IMR-90 (cell line): ENCODE data around the gene FAM184A. TPM values are rescaled to one million over a fixed set of nuclear protein-coding genes. Genes with fewer than 3 reads are reported as not detected.

Source experiments
- ATAC-seq: fragments of 200-7000 bp; cut with Tn5 transposase; 2 replicates; pipeline ENCODE4 v1.9.1; 2020; ENCODE audit warnings: low read depth, mild to moderate bottlenecking, moderate library complexity
- BruUV-seq: library from RNA; stranded (reverse); fragments of 400-500 nt; replicated peaks from 2 replicates; lab custom pipeline; 2021; lab: Mats Ljungman, UMichigan
- CTCF ChIA-PET: fragments of 300-600 bp; formaldehyde crosslinking; extraction: SDS; loops from one replicate; lab custom pipeline; 2021; ENCODE audit warnings: antibody characterized with exemption; lab: Yijun Ruan, JAX
- POLR2A ChIA-PET: fragments of 300-600 bp; sonication (Branson Sonifier 250); formaldehyde crosslinking; loops from one replicate; lab custom pipeline; 2022; ENCODE audit warnings: antibody characterized with exemption; ENCODE audit not compliant: unreplicated experiment; lab: Charles Lee
- DNase-seq: peaks from one replicate; pipeline ENCODE4 v3.0.0; 2013
- H2AFZ ChIP-seq: replicated peaks from 2 replicates; pipeline ENCODE3; 2013; ENCODE audit warnings: low read length, mild to moderate bottlenecking; ENCODE audit not compliant: poor library complexity
- H2AK5ac ChIP-seq: 2 replicates; pipeline ENCODE4 v1.6.1; 2013; ENCODE audit warnings: low read depth, low read length, inconsistent platforms
- H2AK9ac ChIP-seq: replicated peaks from 2 replicates; pipeline ENCODE3; 2013; ENCODE audit warnings: mild to moderate bottlenecking, low read depth, low read length, moderate library complexity; ENCODE audit not compliant: poor library complexity
- H2BK120ac ChIP-seq: 2 replicates; pipeline ENCODE4 v1.6.1; 2013; ENCODE audit warnings: low read depth, low read length, inconsistent platforms
- H2BK15ac ChIP-seq: 3 replicates; pipeline ENCODE4 v1.6.1; 2013; ENCODE audit warnings: low read depth, low read length, inconsistent platforms
- H2BK20ac ChIP-seq: 2 replicates; pipeline ENCODE4 v1.6.1; 2013; ENCODE audit warnings: low read depth, mild to moderate bottlenecking, inconsistent platforms, low read length, moderate library complexity
- H2BK5ac ChIP-seq: 2 replicates; pipeline ENCODE4 v1.6.1; 2013; ENCODE audit warnings: mild to moderate bottlenecking, low read depth, low read length, inconsistent platforms; ENCODE audit not compliant: poor library complexity, severe bottlenecking
- H3K14ac ChIP-seq: replicated peaks from 2 replicates; pipeline ENCODE4 v1.6.1; 2013; ENCODE audit warnings: low read depth, low read length, inconsistent platforms
- H3K18ac ChIP-seq: 2 replicates; pipeline ENCODE4 v1.6.1; 2013; ENCODE audit warnings: low read depth, low read length, control low read depth
- H3K23ac ChIP-seq: 2 replicates; pipeline ENCODE4 v1.6.1; 2013; ENCODE audit warnings: low read depth, low read length, inconsistent platforms
- H3K27ac ChIP-seq: 2 replicates; pipeline ENCODE4 v1.5.1; 2013; ENCODE audit warnings: mild to moderate bottlenecking, control low read depth, low read length; ENCODE audit not compliant: insufficient read depth
- H3K27me3 ChIP-seq: 2 replicates; pipeline ENCODE4 v1.6.1; 2013; ENCODE audit warnings: low read length; ENCODE audit not compliant: control insufficient read depth, insufficient read depth
- H3K36me3 ChIP-seq: 2 replicates; pipeline ENCODE4 v1.6.1; 2013; ENCODE audit warnings: low read length, mixed read lengths; ENCODE audit not compliant: control insufficient read depth, insufficient read depth
- H3K4ac ChIP-seq: 2 replicates; pipeline ENCODE4 v1.6.1; 2013; ENCODE audit warnings: low read depth, low read length, inconsistent platforms
- H3K4me1 ChIP-seq: 2 replicates; pipeline ENCODE4 v1.6.1; 2013; ENCODE audit warnings: low read length, mixed read lengths; ENCODE audit not compliant: control insufficient read depth, insufficient read depth
- H3K4me2 ChIP-seq: 2 replicates; pipeline ENCODE4 v1.6.1; 2013; ENCODE audit warnings: low read depth, mild to moderate bottlenecking, control low read depth, low read length, moderate library complexity
- H3K4me3 ChIP-seq: 2 replicates; pipeline ENCODE4 v1.5.1; 2013; ENCODE audit warnings: low read depth, mild to moderate bottlenecking, control low read depth, low read length, moderate library complexity; ENCODE audit not compliant: insufficient read depth
- H3K56ac ChIP-seq: 2 replicates; pipeline ENCODE4 v1.6.1; 2013; ENCODE audit warnings: low read length, inconsistent platforms; ENCODE audit not compliant: insufficient read depth; ENCODE audit errors: extremely low read depth
- H3K79me1 ChIP-seq, 2 experiments: 2 replicates each; pipeline ENCODE4 v1.6.1; 2013; ENCODE audit warnings: low read length in 2 of 2, inconsistent platforms in 1 of 2, low read depth in 1 of 2
- H3K9ac ChIP-seq: 2 replicates; pipeline ENCODE4 v1.6.1; 2013; ENCODE audit warnings: low read depth, low read length, control low read depth
- H3K9me1 ChIP-seq: 2 replicates; pipeline ENCODE4 v1.6.1; 2013; ENCODE audit warnings: low read length, inconsistent platforms; ENCODE audit not compliant: insufficient read depth
- H3K9me3 ChIP-seq: 2 replicates; pipeline ENCODE4 v1.6.1; 2013; ENCODE audit warnings: low read length; ENCODE audit not compliant: control insufficient read depth, insufficient read depth
- H4K20me1 ChIP-seq: 2 replicates; pipeline ENCODE4 v1.6.1; 2013; ENCODE audit warnings: low read length, inconsistent platforms; ENCODE audit not compliant: insufficient read depth
- H4K5ac ChIP-seq: 2 replicates; pipeline ENCODE4 v1.6.1; 2013; ENCODE audit warnings: mild to moderate bottlenecking, low read depth, low read length, control low read depth
- H4K8ac ChIP-seq, 2 experiments: 2 replicates each; pipeline ENCODE4 v1.6.1; 2013; ENCODE audit warnings: low read depth in 2 of 2, low read length in 2 of 2, control low read depth in 1 of 2, inconsistent platforms in 1 of 2
- H4K91ac ChIP-seq: 2 replicates; pipeline ENCODE4 v1.6.1; 2013; ENCODE audit warnings: low read depth, low read length, inconsistent platforms; ENCODE audit not compliant: insufficient read depth
- BHLHE40 ChIP-seq: fragments of 150-350 bp; IDR thresholded peaks from 2 replicates; pipeline ENCODE4 v1.6.1; 2016; ENCODE audit warnings: mild to moderate bottlenecking, low read depth, low read length
- CEBPB ChIP-seq: IDR thresholded peaks from 2 replicates; pipeline ENCODE4 v1.6.1; 2012; ENCODE audit warnings: low read depth, low read length, improper control_type of control experiment
- CHD1 ChIP-seq: IDR thresholded peaks from 2 replicates; pipeline ENCODE4 v1.6.1; 2012; ENCODE audit warnings: low read depth, low read length, improper control_type of control experiment
- FOS ChIP-seq: fragments of 150-350 bp; IDR thresholded peaks from 2 replicates; pipeline ENCODE4 v1.6.1; 2016; ENCODE audit warnings: low read depth, low read length
- MAFK ChIP-seq: IDR thresholded peaks from 2 replicates; pipeline ENCODE4 v1.6.1; 2012; ENCODE audit warnings: low read depth, low read length, improper control_type of control experiment
- MAZ ChIP-seq: IDR thresholded peaks from 2 replicates; pipeline ENCODE4 v1.6.1; 2012; ENCODE audit warnings: low read depth, mild to moderate bottlenecking, low read length, improper control_type of control experiment, moderate library complexity, borderline replicate concordance
- MXI1 ChIP-seq: IDR thresholded peaks from 2 replicates; pipeline ENCODE4 v1.6.1; 2012; ENCODE audit warnings: low read depth, mild to moderate bottlenecking, low read length, moderate library complexity, borderline replicate concordance
- NFE2L2 ChIP-seq: fragments of 150-350 bp; IDR thresholded peaks from 2 replicates; pipeline ENCODE4 v1.6.1; 2016; ENCODE audit warnings: low read depth, mild to moderate bottlenecking, low read length
- POLR2A ChIP-seq: IDR thresholded peaks from 2 replicates; pipeline ENCODE4 v1.6.1; 2012; ENCODE audit warnings: mild to moderate bottlenecking, low read depth, low read length
- RAD21 ChIP-seq: IDR thresholded peaks from 2 replicates; pipeline ENCODE4 v1.6.1; 2012; ENCODE audit warnings: low read length, improper control_type of control experiment
- RCOR1 ChIP-seq: IDR thresholded peaks from 2 replicates; pipeline ENCODE4 v1.6.1; 2012; ENCODE audit warnings: mild to moderate bottlenecking, low read length, improper control_type of control experiment; ENCODE audit not compliant: insufficient replicate concordance
- RFX5 ChIP-seq: IDR thresholded peaks from 2 replicates; pipeline ENCODE4 v1.8.0; 2012; ENCODE audit warnings: low read depth, mild to moderate bottlenecking, low read length, moderate library complexity
- SMC3 ChIP-seq: fragments of 150-350 bp; IDR thresholded peaks from 2 replicates; pipeline ENCODE4 v1.6.1; 2016; ENCODE audit warnings: low read depth, mild to moderate bottlenecking, antibody characterized with exemption, low read length, moderate library complexity
- WGBS, 2 experiments: methylation state at CpG; one replicate each; pipeline versions ENCODE4 v1.1.5 to v1.1.7; 2013; ENCODE audit warnings: missing lambda C conversion rate in 2 of 2; ENCODE audit not compliant: insufficient read length in 1 of 2; ENCODE audit errors: extremely low coverage in 2 of 2; 5-methylcytosine and 5-hydroxymethylcytosine counted together
- dilution Hi-C: fragments of 300-500 bp; cut with HindIII; formaldehyde crosslinking; loops from one replicate; pipeline ENCODE4 v1.14.3; 2018; ENCODE audit warnings: low sequenced_read_pairs; ENCODE audit not compliant: unreplicated experiment
- in situ Hi-C: fragments of 300-500 bp; cut with MboI; formaldehyde crosslinking; loops from 3 replicates; pipeline ENCODE4 v1.14.3; 2019; ENCODE audit warnings: low sequenced_read_pairs, inconsistent platforms, mixed read lengths
- intact Hi-C: fragments of 100-400 bp; cut with micrococcal nuclease; formaldehyde crosslinking; loops from 2 replicates; pipeline ENCODE4 v1.10.0; 2022
- polyA plus RNA-seq, 3 experiments: library from polyadenylated mRNA; depleted of rRNA; stranded (reverse); fragments of >200 nt; gene quantifications; 2 replicates each; pipeline ENCODE4 v1.2.3, GENCODE V29; 2012; ENCODE audit warnings: low replicate concordance in 1 of 3
- total RNA-seq: library from RNA; depleted of rRNA; stranded (reverse); fragments of >200 nt; gene quantifications from 2 replicates; pipeline ENCODE4 v1.2.3, GENCODE V29; 2012
- TF ChIP-seq, protein P1 (sequence below): fragments of 150-350 bp; IDR thresholded peaks from 2 replicates; pipeline ENCODE4 v1.6.1; 2016; ENCODE audit warnings: low read depth, mild to moderate bottlenecking, low read length, moderate library complexity, borderline replicate concordance
- TF ChIP-seq, protein P2 (sequence below): fragments of 150-350 bp; IDR thresholded peaks from 2 replicates; pipeline ENCODE4 v1.6.1; 2017; ENCODE audit warnings: mild to moderate bottlenecking, antibody characterized with exemption, low read length, low read depth
- TF ChIP-seq, protein P3 (sequence below): conservative IDR thresholded peaks from 2 replicates; pipeline ENCODE4 v1.5.1; 2012; ENCODE audit warnings: mild to moderate bottlenecking, low read depth, low read length, improper control_type of control experiment

Gene FAM184A
- total and polyA plus RNA-seq, 2 of the 4 experiments (the other 2 are of a cell fraction), result 0.03 TPM; not detected in 1

- Histone ChIP-seq H4K8ac (no peak overlapping the region), H2AK5ac (no peak overlapping the region), H3K4me1 (no peaks in the 10 kb centered on the region), H3K9me3 (no peaks in the 10 kb centered on the region), H4K20me1 (no peaks in the 10 kb centered on the region), H4K5ac (no peak overlapping the region), H2AFZ (no peak overlapping the region), H3K9ac (no peak overlapping the region), H3K23ac (no peak overlapping the region), H3K4ac (no peak overlapping the region), H3K27ac (no peak overlapping the region), H2BK15ac (no peak overlapping the region), H4K91ac (no peak overlapping the region), H3K14ac (no peak overlapping the region), H2BK20ac (no peak overlapping the region), H3K18ac (no peak overlapping the region), H2BK5ac (no peak overlapping the region), H3K9me1 (no peaks in the 10 kb centered on the region), H3K36me3 (no peaks in the 10 kb centered on the region), H3K56ac (no peak overlapping the region), H3K4me3 (no peak overlapping the region), H3K27me3 (no peaks in the 10 kb centered on the region), H3K79me1 (peaks cover 0 to 7% of the 10 kb centered on the region in 2 experiments; a peak in 2 of 4 replicates), H2AK9ac (no peak overlapping the region), H2BK120ac (no peak overlapping the region), H3K4me2 (no peak overlapping the region)
- ATAC-seq (no peak), DNase-seq (peak; percentile 40)
- TF ChIP-seq, protein P1, sequence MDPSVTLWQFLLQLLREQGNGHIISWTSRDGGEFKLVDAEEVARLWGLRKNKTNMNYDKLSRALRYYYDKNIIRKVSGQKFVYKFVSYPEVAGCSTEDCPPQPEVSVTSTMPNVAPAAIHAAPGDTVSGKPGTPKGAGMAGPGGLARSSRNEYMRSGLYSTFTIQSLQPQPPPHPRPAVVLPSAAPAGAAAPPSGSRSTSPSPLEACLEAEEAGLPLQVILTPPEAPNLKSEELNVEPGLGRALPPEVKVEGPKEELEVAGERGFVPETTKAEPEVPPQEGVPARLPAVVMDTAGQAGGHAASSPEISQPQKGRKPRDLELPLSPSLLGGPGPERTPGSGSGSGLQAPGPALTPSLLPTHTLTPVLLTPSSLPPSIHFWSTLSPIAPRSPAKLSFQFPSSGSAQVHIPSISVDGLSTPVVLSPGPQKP, result no peak
- TF ChIP-seq, protein P2, sequence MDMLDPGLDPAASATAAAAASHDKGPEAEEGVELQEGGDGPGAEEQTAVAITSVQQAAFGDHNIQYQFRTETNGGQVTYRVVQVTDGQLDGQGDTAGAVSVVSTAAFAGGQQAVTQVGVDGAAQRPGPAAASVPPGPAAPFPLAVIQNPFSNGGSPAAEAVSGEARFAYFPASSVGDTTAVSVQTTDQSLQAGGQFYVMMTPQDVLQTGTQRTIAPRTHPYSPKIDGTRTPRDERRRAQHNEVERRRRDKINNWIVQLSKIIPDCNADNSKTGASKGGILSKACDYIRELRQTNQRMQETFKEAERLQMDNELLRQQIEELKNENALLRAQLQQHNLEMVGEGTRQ, result no peak
- TF ChIP-seq NFE2L2, result no peak
- TF ChIP-seq RCOR1, result no peak
- no peak for TF ChIP-seq MAFK
- TF ChIP-seq SMC3, result no peak
- no peak for TF ChIP-seq CEBPB
- no peak for TF ChIP-seq CHD1
- TF ChIP-seq, protein P3, sequence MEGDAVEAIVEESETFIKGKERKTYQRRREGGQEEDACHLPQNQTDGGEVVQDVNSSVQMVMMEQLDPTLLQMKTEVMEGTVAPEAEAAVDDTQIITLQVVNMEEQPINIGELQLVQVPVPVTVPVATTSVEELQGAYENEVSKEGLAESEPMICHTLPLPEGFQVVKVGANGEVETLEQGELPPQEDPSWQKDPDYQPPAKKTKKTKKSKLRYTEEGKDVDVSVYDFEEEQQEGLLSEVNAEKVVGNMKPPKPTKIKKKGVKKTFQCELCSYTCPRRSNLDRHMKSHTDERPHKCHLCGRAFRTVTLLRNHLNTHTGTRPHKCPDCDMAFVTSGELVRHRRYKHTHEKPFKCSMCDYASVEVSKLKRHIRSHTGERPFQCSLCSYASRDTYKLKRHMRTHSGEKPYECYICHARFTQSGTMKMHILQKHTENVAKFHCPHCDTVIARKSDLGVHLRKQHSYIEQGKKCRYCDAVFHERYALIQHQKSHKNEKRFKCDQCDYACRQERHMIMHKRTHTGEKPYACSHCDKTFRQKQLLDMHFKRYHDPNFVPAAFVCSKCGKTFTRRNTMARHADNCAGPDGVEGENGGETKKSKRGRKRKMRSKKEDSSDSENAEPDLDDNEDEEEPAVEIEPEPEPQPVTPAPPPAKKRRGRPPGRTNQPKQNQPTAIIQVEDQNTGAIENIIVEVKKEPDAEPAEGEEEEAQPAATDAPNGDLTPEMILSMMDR, result no peak
- no peak for TF ChIP-seq MAZ
- TF ChIP-seq BHLHE40, result no peak
- no peak for TF ChIP-seq FOS
- TF ChIP-seq MXI1, result no peak
- no peak for TF ChIP-seq RFX5
- TF ChIP-seq POLR2A, result no peak
- TF ChIP-seq RAD21, result no peak
- intact Hi-C loops (no loop called here), dilution Hi-C loops (no loop called here), in situ Hi-C loops (no loop called here)
- BruUV-seq, result no TSS peak
- POLR2A ChIA-PET, result no interaction called here
- WGBS, 2 experiments, result no CpG with 5 or more reads among the region's 2 CpGs
- CTCF ChIA-PET, result no interaction called here
These were observed 146.0 kb downstream of the FAM184A start for GRCh38 chr6:118932421-118932820.
